ENCODE results near the gene FAM76A. TPM values are rescaled to one million over a fixed set of nuclear protein-coding genes. Genes with fewer than 3 reads are reported as not detected.

Gene FAM76A
- total and polyA plus RNA-seq, 9 of the 15 experiments (the other 6 are each of a cell fraction or from before 2014, with no cell fraction given): 9.5 to 14.6 (median 11.4) TPM

DNA sequence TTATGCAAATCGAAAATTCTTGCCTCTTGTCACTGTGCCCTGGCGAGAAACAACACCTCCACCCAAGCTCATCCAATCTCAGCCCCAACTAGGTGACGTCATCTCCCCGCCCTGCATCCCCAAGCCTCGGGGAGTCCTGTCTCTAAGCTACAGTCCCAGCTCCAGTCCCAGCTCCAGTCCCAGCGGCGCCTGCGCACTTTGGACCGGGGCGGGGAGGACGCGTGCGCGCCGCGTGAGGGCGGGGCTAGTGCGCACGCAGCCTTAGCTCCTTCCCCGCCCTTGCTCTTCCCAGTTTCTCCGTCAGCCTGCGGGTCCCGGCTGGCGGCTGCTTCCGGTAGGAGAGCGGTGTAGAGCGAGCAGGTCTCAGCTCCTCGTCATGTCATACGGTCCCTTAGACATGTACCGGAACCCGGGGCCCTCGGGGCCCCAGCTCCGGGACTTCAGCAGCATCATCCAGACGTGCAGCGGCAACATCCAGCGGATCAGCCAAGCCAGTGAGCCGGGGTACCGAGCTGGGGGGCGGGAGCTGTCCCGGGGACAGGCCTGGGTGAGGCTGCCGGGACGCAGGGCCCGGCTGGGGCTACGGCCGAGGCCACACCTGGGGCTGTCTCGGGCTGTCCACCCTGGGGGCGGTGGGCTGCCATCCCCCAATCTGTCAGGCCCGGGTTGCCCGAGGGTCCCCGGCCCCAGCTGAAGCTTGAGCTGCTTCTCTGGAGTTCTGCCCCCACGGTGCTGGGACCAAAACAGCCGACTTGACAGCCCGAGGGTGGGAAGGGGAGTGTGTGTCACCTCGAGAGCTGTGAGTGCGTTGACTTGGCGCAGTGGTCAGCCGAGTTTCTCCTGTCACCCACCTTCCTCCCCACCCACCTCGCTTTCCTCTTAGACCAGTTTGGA lies 47.4 kb downstream of the FAM76A start, which contains the start of gene STX12 (continued):
- TF ChIP-seq HBP1 (CRISPR knock-in tag; IDR thresholded peaks at IDR 0.05) (no peak), JUN (IDR thresholded peaks at IDR 0.05; ENCODE audit: borderline replicate concordance, low read depth, low read length) (peak; percentile 100), JUN (CRISPR knock-in tag; IDR thresholded peaks at IDR 0.05; ENCODE audit: borderline replicate concordance) (peak; percentile 85; the same call in 1 of the 2 replicates), TGIF2 (CRISPR knock-in tag; IDR thresholded peaks at IDR 0.05) (peak; percentile 96), CBX3 (IDR thresholded peaks at IDR 0.05; ENCODE audit: borderline replicate concordance in 1 of 2, low read length in 2 of 2) (no peak; a peak in 1 of 3 replicates), C11orf30 (IDR thresholded peaks at IDR 0.05; ENCODE audit: low read depth) (peak; percentile 21; the same call in 1 of the 2 replicates), MTA1 (IDR thresholded peaks at IDR 0.05; ENCODE audit: borderline replicate concordance) (peak; percentile 70; the same call in 1 of the 2 replicates), HSF4 (CRISPR knock-in tag; IDR thresholded peaks at IDR 0.05; ENCODE audit: borderline replicate concordance) (no peak), KDM4B (IDR thresholded peaks at IDR 0.05; ENCODE audit: borderline replicate concordance in 2 of 2, low read depth in 1 of 2) (peak in 1 of 2 experiments; percentile 58; a peak in 1 of 4 replicates), ATF7 (IDR thresholded peaks at IDR 0.05) (peak; percentile 100), MXD1 (CRISPR knock-in tag; IDR thresholded peaks at IDR 0.05; ENCODE audit: borderline replicate concordance, poor library complexity, severe bottlenecking) (no peak)
- TF ChIP-seq, protein P1, sequence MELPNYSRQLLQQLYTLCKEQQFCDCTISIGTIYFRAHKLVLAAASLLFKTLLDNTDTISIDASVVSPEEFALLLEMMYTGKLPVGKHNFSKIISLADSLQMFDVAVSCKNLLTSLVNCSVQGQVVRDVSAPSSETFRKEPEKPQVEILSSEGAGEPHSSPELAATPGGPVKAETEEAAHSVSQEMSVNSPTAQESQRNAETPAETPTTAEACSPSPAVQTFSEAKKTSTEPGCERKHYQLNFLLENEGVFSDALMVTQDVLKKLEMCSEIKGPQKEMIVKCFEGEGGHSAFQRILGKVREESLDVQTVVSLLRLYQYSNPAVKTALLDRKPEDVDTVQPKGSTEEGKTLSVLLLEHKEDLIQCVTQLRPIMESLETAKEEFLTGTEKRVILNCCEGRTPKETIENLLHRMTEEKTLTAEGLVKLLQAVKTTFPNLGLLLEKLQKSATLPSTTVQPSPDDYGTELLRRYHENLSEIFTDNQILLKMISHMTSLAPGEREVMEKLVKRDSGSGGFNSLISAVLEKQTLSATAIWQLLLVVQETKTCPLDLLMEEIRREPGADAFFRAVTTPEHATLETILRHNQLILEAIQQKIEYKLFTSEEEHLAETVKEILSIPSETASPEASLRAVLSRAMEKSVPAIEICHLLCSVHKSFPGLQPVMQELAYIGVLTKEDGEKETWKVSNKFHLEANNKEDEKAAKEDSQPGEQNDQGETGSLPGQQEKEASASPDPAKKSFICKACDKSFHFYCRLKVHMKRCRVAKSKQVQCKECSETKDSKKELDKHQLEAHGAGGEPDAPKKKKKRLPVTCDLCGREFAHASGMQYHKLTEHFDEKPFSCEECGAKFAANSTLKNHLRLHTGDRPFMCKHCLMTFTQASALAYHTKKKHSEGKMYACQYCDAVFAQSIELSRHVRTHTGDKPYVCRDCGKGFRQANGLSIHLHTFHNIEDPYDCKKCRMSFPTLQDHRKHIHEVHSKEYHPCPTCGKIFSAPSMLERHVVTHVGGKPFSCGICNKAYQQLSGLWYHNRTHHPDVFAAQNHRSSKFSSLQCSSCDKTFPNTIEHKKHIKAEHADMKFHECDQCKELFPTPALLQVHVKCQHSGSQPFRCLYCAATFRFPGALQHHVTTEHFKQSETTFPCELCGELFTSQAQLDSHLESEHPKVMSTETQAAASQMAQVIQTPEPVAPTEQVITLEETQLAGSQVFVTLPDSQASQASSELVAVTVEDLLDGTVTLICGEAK (IDR thresholded peaks at IDR 0.05): peak; percentile 80
- TF ChIP-seq, protein P1 (CRISPR knock-in tag; IDR thresholded peaks at IDR 0.05): no peak
- TF ChIP-seq, protein P2, sequence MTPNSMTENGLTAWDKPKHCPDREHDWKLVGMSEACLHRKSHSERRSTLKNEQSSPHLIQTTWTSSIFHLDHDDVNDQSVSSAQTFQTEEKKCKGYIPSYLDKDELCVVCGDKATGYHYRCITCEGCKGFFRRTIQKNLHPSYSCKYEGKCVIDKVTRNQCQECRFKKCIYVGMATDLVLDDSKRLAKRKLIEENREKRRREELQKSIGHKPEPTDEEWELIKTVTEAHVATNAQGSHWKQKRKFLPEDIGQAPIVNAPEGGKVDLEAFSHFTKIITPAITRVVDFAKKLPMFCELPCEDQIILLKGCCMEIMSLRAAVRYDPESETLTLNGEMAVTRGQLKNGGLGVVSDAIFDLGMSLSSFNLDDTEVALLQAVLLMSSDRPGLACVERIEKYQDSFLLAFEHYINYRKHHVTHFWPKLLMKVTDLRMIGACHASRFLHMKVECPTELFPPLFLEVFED (CRISPR knock-in tag; conservative IDR thresholded peaks at IDR 0.05): no peak

All from K562 (cell line).